Measurements from ENCODE around the gene RAE1. TPM values are rescaled to one million over a fixed set of nuclear protein-coding genes. Genes with fewer than 3 reads are reported as not detected.

Gene RAE1
- total and polyA plus RNA-seq, 9 donors: 13.9 to 46.1 (median 20.4) TPM

DNA sequence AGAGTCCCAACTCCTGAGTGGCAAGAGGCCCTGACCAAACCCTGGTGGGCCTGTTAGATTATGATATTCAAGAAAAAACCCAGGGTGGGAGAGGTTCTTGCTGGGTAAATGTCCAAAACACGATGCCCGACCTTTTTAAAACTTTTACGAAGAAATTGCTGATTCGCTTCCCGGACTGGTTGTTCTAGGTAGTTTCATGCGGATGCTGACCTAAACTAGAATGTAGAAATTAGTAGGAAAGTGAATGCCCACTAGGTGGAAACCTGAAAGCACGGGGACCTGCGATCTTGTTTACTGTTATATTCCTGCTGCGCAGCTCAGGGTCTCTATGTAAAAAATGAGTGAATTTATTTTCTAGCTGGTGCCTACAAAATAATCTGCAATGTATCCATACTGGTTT lies 2.3 kb downstream of the RAE1 start:
- Histone ChIP-seq H3K27ac (no peak overlapping the region), H3K27me3 (no peaks in the 10 kb centered on the region), H3K36me3 (peaks cover 3% of the 10 kb centered on the region), H3K4me1 (ENCODE audit: insufficient read depth) (peaks cover 5% of the 10 kb centered on the region), H3K9me3 (no peaks in the 10 kb centered on the region), H3K4me3 (no peak overlapping the region)
- TF ChIP-seq, protein P1, sequence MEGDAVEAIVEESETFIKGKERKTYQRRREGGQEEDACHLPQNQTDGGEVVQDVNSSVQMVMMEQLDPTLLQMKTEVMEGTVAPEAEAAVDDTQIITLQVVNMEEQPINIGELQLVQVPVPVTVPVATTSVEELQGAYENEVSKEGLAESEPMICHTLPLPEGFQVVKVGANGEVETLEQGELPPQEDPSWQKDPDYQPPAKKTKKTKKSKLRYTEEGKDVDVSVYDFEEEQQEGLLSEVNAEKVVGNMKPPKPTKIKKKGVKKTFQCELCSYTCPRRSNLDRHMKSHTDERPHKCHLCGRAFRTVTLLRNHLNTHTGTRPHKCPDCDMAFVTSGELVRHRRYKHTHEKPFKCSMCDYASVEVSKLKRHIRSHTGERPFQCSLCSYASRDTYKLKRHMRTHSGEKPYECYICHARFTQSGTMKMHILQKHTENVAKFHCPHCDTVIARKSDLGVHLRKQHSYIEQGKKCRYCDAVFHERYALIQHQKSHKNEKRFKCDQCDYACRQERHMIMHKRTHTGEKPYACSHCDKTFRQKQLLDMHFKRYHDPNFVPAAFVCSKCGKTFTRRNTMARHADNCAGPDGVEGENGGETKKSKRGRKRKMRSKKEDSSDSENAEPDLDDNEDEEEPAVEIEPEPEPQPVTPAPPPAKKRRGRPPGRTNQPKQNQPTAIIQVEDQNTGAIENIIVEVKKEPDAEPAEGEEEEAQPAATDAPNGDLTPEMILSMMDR (IDR thresholded peaks at IDR 0.05): no peak
- TF ChIP-seq POLR2A (IDR thresholded peaks at IDR 0.05) (no peak), EP300 (IDR thresholded peaks at IDR 0.05) (no peak)
- WGBS, 3 donors: 85 to 89% (median 89%) methylated on average over 9 of the region's 9 CpGs
- no peak for DNase-seq
- intact Hi-C loops (cut with DNase I): no loop called here

- H3K36me3 ChIP-seq: no peaks in the 10 kb centered on the region
- no peak overlapping the region for H3K27ac ChIP-seq
- no peaks in the 10 kb centered on the region for H3K9me3 ChIP-seq
- H3K4me3 ChIP-seq: no peak overlapping the region
- 83 to 88% (median 87%) methylated on average over 6 of the region's 6 CpGs for WGBS, 3 donors
- intact Hi-C loops (cut with DNase I): no loop called here
- TF ChIP-seq, protein P1 (IDR thresholded peaks at IDR 0.05): no peak
- TF ChIP-seq EP300 (IDR thresholded peaks at IDR 0.05): no peak
- TF ChIP-seq POLR2A (IDR thresholded peaks at IDR 0.05): no peak
- H3K27me3 ChIP-seq: no peaks in the 10 kb centered on the region
- H3K4me1 ChIP-seq (ENCODE audit: insufficient read depth): no peaks in the 10 kb centered on the region
- DNase-seq: no peak
Measured at GRCh38 chr20:57361517-57361916, 10.5 kb downstream of the RAE1 start.

DNA sequence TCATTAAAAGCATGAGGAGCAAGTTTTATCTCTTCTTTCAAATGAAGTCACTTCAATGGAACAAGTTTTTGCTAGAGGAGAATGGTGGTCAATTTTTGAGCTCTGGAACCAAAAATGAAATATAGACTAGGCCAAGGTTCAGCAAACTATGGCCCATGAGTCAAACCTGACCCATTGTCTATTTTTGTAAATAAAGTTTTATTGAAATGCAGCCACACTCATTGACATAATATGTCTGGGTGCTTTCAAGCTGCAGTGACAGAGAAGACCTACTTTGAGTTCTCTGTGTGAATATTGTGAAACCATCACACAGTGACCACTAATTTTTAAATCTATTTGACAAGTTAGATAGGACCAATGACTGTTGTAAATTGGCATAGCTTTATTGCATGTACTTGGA lies 13.4 kb downstream of the RAE1 start:
- no peak for DNase-seq
- H3K4me3 ChIP-seq: no peak overlapping the region
- no peaks in the 10 kb centered on the region for H3K4me1 ChIP-seq (ENCODE audit: insufficient read depth)
- intact Hi-C loops (cut with DNase I): no loop called here
- H3K9me3 ChIP-seq: no peaks in the 10 kb centered on the region
- H3K36me3 ChIP-seq: no peaks in the 10 kb centered on the region
- H3K27me3 ChIP-seq: no peaks in the 10 kb centered on the region
- TF ChIP-seq POLR2A (IDR thresholded peaks at IDR 0.05): no peak
- TF ChIP-seq, protein P1 (IDR thresholded peaks at IDR 0.05): no peak
- no peak for TF ChIP-seq EP300 (IDR thresholded peaks at IDR 0.05)
- no peak overlapping the region for H3K27ac ChIP-seq

DNA sequence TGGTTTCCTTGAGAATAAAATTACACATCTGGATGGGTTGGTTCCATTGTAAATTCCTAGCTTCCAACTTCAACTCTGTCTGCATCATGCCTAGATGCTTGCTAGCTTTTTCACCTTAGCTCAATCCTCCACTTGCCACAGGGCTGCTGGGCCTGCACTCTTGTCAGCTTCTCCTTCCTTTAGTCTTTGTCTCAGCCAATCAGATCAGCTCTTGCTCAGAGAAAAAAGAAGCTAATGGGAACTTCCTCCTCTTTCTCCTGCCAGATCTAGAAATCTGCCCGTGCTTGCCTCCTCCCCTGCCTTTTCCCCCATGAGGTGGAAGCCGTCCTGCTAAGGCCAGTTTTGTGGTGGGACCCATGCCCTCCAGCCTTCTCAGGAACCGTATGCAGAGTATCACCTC lies 18.5 kb downstream of the RAE1 start:
- no peak for DNase-seq
- H3K27me3 ChIP-seq: no peaks in the 10 kb centered on the region
- TF ChIP-seq POLR2A (IDR thresholded peaks at IDR 0.05) (no peak), EP300 (IDR thresholded peaks at IDR 0.05) (no peak)
- TF ChIP-seq, protein P1 (IDR thresholded peaks at IDR 0.05): no peak
- no peaks in the 10 kb centered on the region for H3K9me3 ChIP-seq
- no peaks in the 10 kb centered on the region for H3K36me3 ChIP-seq
- no peak overlapping the region for H3K4me3 ChIP-seq
- no peaks in the 10 kb centered on the region for H3K4me1 ChIP-seq (ENCODE audit: insufficient read depth)
- no peak overlapping the region for H3K27ac ChIP-seq
- intact Hi-C loops (cut with DNase I): no loop called here
- WGBS, 3 donors: 79 to 88% (median 79%) methylated on average over 3 of the region's 3 CpGs
